GM12878 (cell line): ENCODE measurements around the gene KIRREL3. TPM values are rescaled to one million over a fixed set of nuclear protein-coding genes. Genes with fewer than 3 reads are reported as not detected.

Experiments
- ATAC-seq: fragments of 200-7000 bp; cut with Tn5 transposase; 3 replicates; pipeline ENCODE4 v1.9.1; 2020; ENCODE audit warnings: mild to moderate bottlenecking, moderate library complexity
- BruUV-seq: library from RNA; stranded (reverse); fragments of 400-500 nt; replicated peaks from 2 replicates; lab custom pipeline; 2021; lab: Mats Ljungman, UMichigan
- CTCF ChIA-PET: fragments of 300-600 bp; sonication (Branson Sonifier 250); formaldehyde crosslinking; extraction: SDS; loops from one replicate; lab custom pipeline; 2021; ENCODE audit warnings: inconsistent platforms; lab: Yijun Ruan, JAX
- POLR2A ChIA-PET: fragments of 350-600 bp; formaldehyde crosslinking; extraction: SDS; loops from one replicate; lab custom pipeline; 2021; ENCODE audit warnings: inconsistent platforms; lab: Charles Lee
- RAD21 ChIA-PET: fragments of 300-600 bp; sonication (Branson Sonifier 250); formaldehyde crosslinking; loops from one replicate; lab custom pipeline; 2023; ENCODE audit warnings: antibody characterized with exemption; ENCODE audit not compliant: unreplicated experiment; lab: Charles Lee
- SMC1A ChIA-PET: fragments of 300-600 bp; sonication (Branson Sonifier 250); formaldehyde crosslinking; loops from one replicate; lab custom pipeline; 2023; ENCODE audit not compliant: unreplicated experiment, uncharacterized antibody; lab: Charles Lee
- DNase-seq: peaks from one replicate; pipeline ENCODE4 v3.0.0-alpha.2; 2011; ENCODE audit warnings: low read depth, low spot score
- FAIRE-seq: peaks from 3 replicates; lab custom pipeline; 2011; peaks lifted over from hg19 to GRCh38; lab: Jason Lieb, UNC
- H2AFZ ChIP-seq: 2 replicates; pipeline ENCODE4 v1.6.0; 2011; ENCODE audit warnings: low read depth, low read length, control low read depth; ENCODE audit not compliant: control insufficient read depth
- H3K27ac ChIP-seq: 2 replicates; pipeline ENCODE4 v1.5.1; 2011; ENCODE audit warnings: control low read depth; ENCODE audit not compliant: control insufficient read depth, insufficient read depth
- H3K27me3 ChIP-seq, 2 experiments: replicated peaks in 1 of 2; 2 replicates each; pipeline versions ENCODE4 v1.6.0 to v1.6.1; 2011; ENCODE audit warnings: low read length in 1 of 2; ENCODE audit not compliant: control insufficient read depth in 2 of 2, insufficient read depth in 2 of 2
- H3K36me3 ChIP-seq, 2 experiments: 2 replicates each; pipeline ENCODE4 v1.5.1; 2011; ENCODE audit warnings: low read length in 1 of 2; ENCODE audit not compliant: control insufficient read depth in 2 of 2, insufficient read depth in 2 of 2
- H3K4me1 ChIP-seq: 2 replicates; pipeline ENCODE4 v1.6.1; 2011; ENCODE audit warnings: mild to moderate bottlenecking, low read length, moderate library complexity, mixed read lengths; ENCODE audit not compliant: control insufficient read depth, insufficient read depth
- H3K4me2 ChIP-seq: 2 replicates; pipeline ENCODE4 v1.6.0; 2011; ENCODE audit warnings: control low read depth; ENCODE audit not compliant: control insufficient read depth, insufficient read depth
- H3K4me3 ChIP-seq: fragments of 200-600 bp; sonication (generic); 2 replicates; pipeline ENCODE4 v1.5.1; 2016
- H3K79me2 ChIP-seq: 2 replicates; pipeline ENCODE4 v1.6.0; 2011; ENCODE audit warnings: low read length; ENCODE audit not compliant: control insufficient read depth, insufficient read depth
- H3K9ac ChIP-seq: 2 replicates; pipeline ENCODE4 v1.8.0; 2011; ENCODE audit warnings: low read length, control low read depth, mixed read lengths; ENCODE audit not compliant: control insufficient read depth, insufficient read depth
- H3K9me3 ChIP-seq: replicated peaks from 3 replicates; pipeline ENCODE4 v1.5.1; 2011; ENCODE audit warnings: mild to moderate bottlenecking, low read length; ENCODE audit not compliant: control insufficient read depth, insufficient read depth
- H4K20me1 ChIP-seq: 2 replicates; pipeline ENCODE4 v1.6.0; 2011; ENCODE audit not compliant: control insufficient read depth, insufficient read depth
- CHD1 ChIP-seq: IDR thresholded peaks from 2 replicates; pipeline ENCODE4 v1.6.1; 2012; ENCODE audit warnings: low read depth, low read length, improper control_type of control experiment
- CREB1 ChIP-seq: IDR thresholded peaks from 2 replicates; pipeline ENCODE4 v1.6.1; 2012; ENCODE audit warnings: low read depth, mild to moderate bottlenecking, inconsistent platforms
- EZH2 ChIP-seq: IDR thresholded peaks from 2 replicates; pipeline ENCODE4 v1.6.1; 2012; ENCODE audit warnings: low read depth, mild to moderate bottlenecking, control low read depth, inconsistent platforms, low read length, borderline replicate concordance; ENCODE audit not compliant: control insufficient read depth
- KLF5 ChIP-seq: fragments of 450-650 bp; IDR thresholded peaks from 2 replicates; pipeline ENCODE4 v1.6.1; 2014; ENCODE audit warnings: mild to moderate bottlenecking; ENCODE audit not compliant: partially characterized antibody
- MTA3 ChIP-seq: IDR thresholded peaks from 2 replicates; pipeline ENCODE4 v1.6.1; 2012; ENCODE audit warnings: low read length, inconsistent platforms, borderline replicate concordance
- NBN ChIP-seq: fragments of 450-650 bp; IDR thresholded peaks from 2 replicates; pipeline ENCODE4 v1.6.1; 2016
- NFIC ChIP-seq: IDR thresholded peaks from 2 replicates; pipeline ENCODE4 v1.6.1; 2012; ENCODE audit warnings: low read depth, mild to moderate bottlenecking, inconsistent platforms, low read length, moderate library complexity
- NFYA ChIP-seq: IDR thresholded peaks from 2 replicates; pipeline ENCODE4 v1.6.1; 2011; ENCODE audit warnings: low read depth, mild to moderate bottlenecking, low read length, improper control_type of control experiment, borderline replicate concordance
- NR2C2 ChIP-seq: IDR thresholded peaks from 2 replicates; pipeline ENCODE4 v1.6.1; 2011; ENCODE audit warnings: borderline replicate concordance, low read depth; ENCODE audit not compliant: control insufficient read depth, insufficient read length
- WGBS: methylation state at CpG from one replicate; pipeline ENCODE4 v1.1.6; 2016; ENCODE audit warnings: low lambda C conversion rate; ENCODE audit not compliant: insufficient replicate concordance, insufficient coverage; ENCODE audit errors: missing lambda C conversion rate; 5-methylcytosine and 5-hydroxymethylcytosine counted together
- in situ Hi-C: fragments of 300-500 bp; cut with MboI; formaldehyde crosslinking; loops from 9 replicates; pipeline ENCODE4 v1.14.3; 2018; ENCODE audit warnings: mixed read lengths
- intact Hi-C: fragments of 100-400 bp; cut with micrococcal nuclease; formaldehyde crosslinking; loops from one replicate; pipeline ENCODE4 v1.14.2; 2022; ENCODE audit not compliant: unreplicated experiment
- polyA plus RNA-seq, 11 experiments: library from polyadenylated mRNA; depleted of rRNA in 4 of 11; unstranded in 6 of 11; stranded (reverse) in 5 of 11; fragments of >200 nt; fragmentation: Nextera tagmentation in 4 of 11; fragmentation: Illumina TruSeq in 1 of 11; extraction: Ambion mirVana in 4 of 11; extraction: Trizol in 1 of 11; gene quantifications; 1 replicate in 1 of 11; 2 replicates in 10 of 11; pipeline versions ENCODE4 v1.2.1 to v1.2.3, GENCODE V29; 2011 to 2016; ENCODE audit warnings: inconsistent platforms in 2 of 11, missing spikeins in 2 of 11, low read depth in 1 of 11
- total RNA-seq, 4 experiments: library from RNA; depleted of rRNA in 3 of 4; stranded (reverse); fragments of >200 nt in 3 of 4; fragmentation: Illumina TruSeq in 1 of 4; extraction: Trizol in 1 of 4; gene quantifications; 2 replicates each; pipeline versions ENCODE4 v1.2.1 to v1.2.3, GENCODE V29; 2013 to 2021
- TF ChIP-seq, protein P1 (sequence below): fragments of 450-650 bp; IDR thresholded peaks from 2 replicates; pipeline ENCODE4 v1.6.1; 2017; ENCODE audit warnings: borderline replicate concordance
- TF ChIP-seq, protein P2 (sequence below): IDR thresholded peaks from 2 replicates; pipeline ENCODE4 v1.6.1; 2011; ENCODE audit warnings: low read depth, low read length, improper control_type of control experiment, borderline replicate concordance
- TF ChIP-seq, protein P3 (sequence below): fragments of 450-650 bp; formaldehyde crosslinking; IDR thresholded peaks from 2 replicates; pipeline ENCODE4 v1.4.0; 2022; ENCODE audit warnings: mild to moderate bottlenecking, moderate library complexity

KIRREL3 gene
- total and polyA plus RNA-seq, 10 of the 15 experiments (the other 5 are each of a cell fraction or from before 2014, with no cell fraction given): under 0.01 TPM; not detected in 9

DNA sequence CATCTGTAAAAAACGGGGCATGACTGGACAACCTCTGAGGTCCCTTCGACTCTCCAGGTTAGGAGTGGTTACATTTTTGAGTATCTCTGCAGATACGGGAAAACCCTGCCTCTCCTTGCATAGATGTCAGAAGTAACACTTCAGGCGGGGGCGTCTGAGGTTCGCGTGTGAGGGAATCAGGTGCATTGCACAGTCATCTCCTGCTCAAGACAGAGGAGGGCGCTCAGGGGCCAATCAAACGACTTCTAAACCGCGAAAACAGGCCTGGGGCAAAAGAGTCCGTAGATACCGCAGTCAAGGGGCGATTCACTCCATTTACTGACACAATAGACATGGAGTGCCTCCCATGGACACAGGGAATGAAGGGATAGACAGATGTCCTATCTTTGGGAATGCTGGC, 31.7 kb downstream of the KIRREL3 start:
- H3K9ac ChIP-seq: no peak overlapping the region
- no TSS peak for BruUV-seq
- 17% methylated on average over 14 of the region's 14 CpGs for WGBS
- peaks cover 0 to 7% of the 10 kb centered on the region in 2 experiments; a peak in 2 of 4 replicates for H3K27me3 ChIP-seq
- in situ Hi-C loops: no loop called here
- ChIA-PET CTCF (interaction anchor here (2.3 kb wide), 1 partner anchor 21 kb away, joined by 5 read pairs; no protein-coding TSS in a partner anchor), POLR2A (no interaction called here), SMC1A (interaction anchor here (0.6 to 1.4 kb wide), 2 partner anchors 22 to 105 kb away, joined by 3 to 4 read pairs; no protein-coding TSS in a partner anchor), RAD21 (interaction anchor here (1.2 kb wide), 1 partner anchor 105 kb away, joined by 4 read pairs; no protein-coding TSS in a partner anchor)
- H3K4me3 ChIP-seq: no peak overlapping the region
- TF ChIP-seq KLF5 (no peak), CHD1 (no peak), EZH2 (no peak), CREB1 (no peak), NR2C2 (no peak), NBN (no peak), NFYA (no peak), NFIC (no peak), MTA3 (no peak)
- TF ChIP-seq, protein P1, sequence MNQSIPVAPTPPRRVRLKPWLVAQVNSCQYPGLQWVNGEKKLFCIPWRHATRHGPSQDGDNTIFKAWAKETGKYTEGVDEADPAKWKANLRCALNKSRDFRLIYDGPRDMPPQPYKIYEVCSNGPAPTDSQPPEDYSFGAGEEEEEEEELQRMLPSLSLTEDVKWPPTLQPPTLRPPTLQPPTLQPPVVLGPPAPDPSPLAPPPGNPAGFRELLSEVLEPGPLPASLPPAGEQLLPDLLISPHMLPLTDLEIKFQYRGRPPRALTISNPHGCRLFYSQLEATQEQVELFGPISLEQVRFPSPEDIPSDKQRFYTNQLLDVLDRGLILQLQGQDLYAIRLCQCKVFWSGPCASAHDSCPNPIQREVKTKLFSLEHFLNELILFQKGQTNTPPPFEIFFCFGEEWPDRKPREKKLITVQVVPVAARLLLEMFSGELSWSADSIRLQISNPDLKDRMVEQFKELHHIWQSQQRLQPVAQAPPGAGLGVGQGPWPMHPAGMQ: no peak
- TF ChIP-seq, protein P2, sequence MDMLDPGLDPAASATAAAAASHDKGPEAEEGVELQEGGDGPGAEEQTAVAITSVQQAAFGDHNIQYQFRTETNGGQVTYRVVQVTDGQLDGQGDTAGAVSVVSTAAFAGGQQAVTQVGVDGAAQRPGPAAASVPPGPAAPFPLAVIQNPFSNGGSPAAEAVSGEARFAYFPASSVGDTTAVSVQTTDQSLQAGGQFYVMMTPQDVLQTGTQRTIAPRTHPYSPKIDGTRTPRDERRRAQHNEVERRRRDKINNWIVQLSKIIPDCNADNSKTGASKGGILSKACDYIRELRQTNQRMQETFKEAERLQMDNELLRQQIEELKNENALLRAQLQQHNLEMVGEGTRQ: no peak
- TF ChIP-seq, protein P3, sequence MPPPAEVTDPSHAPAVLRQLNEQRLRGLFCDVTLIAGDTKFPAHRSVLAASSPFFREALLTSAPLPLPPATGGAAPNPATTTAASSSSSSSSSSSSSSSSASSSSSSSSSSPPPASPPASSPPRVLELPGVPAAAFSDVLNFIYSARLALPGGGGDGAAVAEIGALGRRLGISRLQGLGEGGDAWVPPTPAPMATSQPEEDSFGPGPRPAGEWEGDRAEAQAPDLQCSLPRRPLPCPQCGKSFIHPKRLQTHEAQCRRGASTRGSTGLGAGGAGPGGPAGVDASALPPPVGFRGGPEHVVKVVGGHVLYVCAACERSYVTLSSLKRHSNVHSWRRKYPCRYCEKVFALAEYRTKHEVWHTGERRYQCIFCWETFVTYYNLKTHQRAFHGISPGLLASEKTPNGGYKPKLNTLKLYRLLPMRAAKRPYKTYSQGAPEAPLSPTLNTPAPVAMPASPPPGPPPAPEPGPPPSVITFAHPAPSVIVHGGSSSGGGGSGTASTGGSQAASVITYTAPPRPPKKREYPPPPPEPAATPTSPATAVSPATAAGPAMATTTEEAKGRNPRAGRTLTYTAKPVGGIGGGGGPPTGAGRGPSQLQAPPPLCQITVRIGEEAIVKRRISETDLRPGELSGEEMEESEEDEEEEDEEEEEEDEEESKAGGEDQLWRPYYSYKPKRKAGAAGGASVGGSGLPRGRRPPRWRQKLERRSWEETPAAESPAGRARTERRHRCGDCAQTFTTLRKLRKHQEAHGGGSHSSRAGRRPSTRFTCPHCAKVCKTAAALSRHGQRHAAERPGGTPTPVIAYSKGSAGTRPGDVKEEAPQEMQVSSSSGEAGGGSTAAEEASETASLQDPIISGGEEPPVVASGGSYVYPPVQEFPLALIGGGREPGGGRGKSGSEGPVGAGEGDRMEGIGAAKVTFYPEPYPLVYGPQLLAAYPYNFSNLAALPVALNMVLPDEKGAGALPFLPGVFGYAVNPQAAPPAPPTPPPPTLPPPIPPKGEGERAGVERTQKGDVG: no peak
- ATAC-seq: peak; percentile 51; the same call in 1 of the 3 replicates
- no peak for DNase-seq
- H3K36me3 ChIP-seq: no peaks in the 10 kb centered on the region
- no peaks in the 10 kb centered on the region for H3K9me3 ChIP-seq
- no peaks in the 10 kb centered on the region for H4K20me1 ChIP-seq
- H2AFZ ChIP-seq: no peak overlapping the region
- H3K79me2 ChIP-seq: no peaks in the 10 kb centered on the region
- intact Hi-C loops: no loop called here
- FAIRE-seq: no peak
- H3K4me1 ChIP-seq: no peaks in the 10 kb centered on the region
- no peak overlapping the region for H3K27ac ChIP-seq
- H3K4me2 ChIP-seq: no peak overlapping the region
